Stomach (tissue), 4 donors: ENCODE measurements around the gene NSUN2.

Source experiments
- EP300 ChIP-seq: sonication (generic); formaldehyde crosslinking; IDR thresholded peaks from one replicate; pipeline ENCODE4 v1.6.1; 2017; ENCODE audit warnings: antibody characterized with exemption
- POLR2A ChIP-seq, 4 donors: fragments of 450-650 bp; IDR thresholded peaks; one replicate each; pipeline ENCODE4 v1.6.1; 2016; ENCODE audit warnings: antibody characterized with exemption in 4 of 4, control low read depth in 2 of 4, mild to moderate bottlenecking in 1 of 4, moderate library complexity in 1 of 4
- POLR2AphosphoS5 ChIP-seq, 3 donors: sonication (generic); formaldehyde crosslinking; IDR thresholded peaks; one replicate each; pipeline ENCODE4 v1.6.1; 2016; ENCODE audit warnings: antibody characterized with exemption in 3 of 3
- TF ChIP-seq, protein P1 (sequence below), 7 experiments: fragments of 450-650 bp in 4 of 7; fragments of 200-600 bp in 3 of 7; sonication (generic) in 3 of 7; IDR thresholded peaks; one replicate each; pipeline ENCODE4 v1.5.1; 2016 to 2019; ENCODE audit warnings: antibody characterized with exemption in 7 of 7, control low read depth in 2 of 7, mild to moderate bottlenecking in 1 of 7

GRCh38 chr5:6573651-6574101, 59.2 kb downstream of the NSUN2 start:
- TF ChIP-seq, protein P1, sequence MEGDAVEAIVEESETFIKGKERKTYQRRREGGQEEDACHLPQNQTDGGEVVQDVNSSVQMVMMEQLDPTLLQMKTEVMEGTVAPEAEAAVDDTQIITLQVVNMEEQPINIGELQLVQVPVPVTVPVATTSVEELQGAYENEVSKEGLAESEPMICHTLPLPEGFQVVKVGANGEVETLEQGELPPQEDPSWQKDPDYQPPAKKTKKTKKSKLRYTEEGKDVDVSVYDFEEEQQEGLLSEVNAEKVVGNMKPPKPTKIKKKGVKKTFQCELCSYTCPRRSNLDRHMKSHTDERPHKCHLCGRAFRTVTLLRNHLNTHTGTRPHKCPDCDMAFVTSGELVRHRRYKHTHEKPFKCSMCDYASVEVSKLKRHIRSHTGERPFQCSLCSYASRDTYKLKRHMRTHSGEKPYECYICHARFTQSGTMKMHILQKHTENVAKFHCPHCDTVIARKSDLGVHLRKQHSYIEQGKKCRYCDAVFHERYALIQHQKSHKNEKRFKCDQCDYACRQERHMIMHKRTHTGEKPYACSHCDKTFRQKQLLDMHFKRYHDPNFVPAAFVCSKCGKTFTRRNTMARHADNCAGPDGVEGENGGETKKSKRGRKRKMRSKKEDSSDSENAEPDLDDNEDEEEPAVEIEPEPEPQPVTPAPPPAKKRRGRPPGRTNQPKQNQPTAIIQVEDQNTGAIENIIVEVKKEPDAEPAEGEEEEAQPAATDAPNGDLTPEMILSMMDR (IDR thresholded peaks at IDR 0.05) = no peak
- TF ChIP-seq POLR2A (IDR thresholded peaks at IDR 0.05) = no peak
- TF ChIP-seq POLR2AphosphoS5 (IDR thresholded peaks at IDR 0.05) = no peak
- no peak for TF ChIP-seq EP300
